Thoracic aorta (tissue), 2 donors: ENCODE results near the gene CEACAM8. TPM values are rescaled to one million over a fixed set of nuclear protein-coding genes. Genes with fewer than 3 reads are reported as not detected.
"Not testable (repeated sequence)": the region's sequence is repeated elsewhere in the genome, so short reads cannot be mapped to it uniquely, and the experiment has no call there.

Experiments used
- ATAC-seq: fragments of 150-250 bp; one replicate; pipeline ENCODE4 v1.8.0; 2017; ENCODE audit warnings: low read depth; ENCODE audit not compliant: insufficient number of reproducible peaks, low FRiP score
- DNase-seq: peaks from one replicate; pipeline ENCODE4 v3.0.0-alpha.2; 2020; ENCODE audit warnings: low spot score
- H3K27ac ChIP-seq, 2 donors: fragments of 200-600 bp; sonication (generic); 1 replicate in 1 of 2; 2 replicates in 1 of 2; pipeline ENCODE4 v1.5.1; 2016; ENCODE audit warnings: mild to moderate bottlenecking in 2 of 2, moderate library complexity in 2 of 2
- H3K27me3 ChIP-seq: fragments of 200-600 bp; sonication (generic); replicated peaks from 2 replicates; pipeline ENCODE4 v1.6.0; 2016; ENCODE audit warnings: mild to moderate bottlenecking; ENCODE audit not compliant: insufficient read depth
- H3K36me3 ChIP-seq: fragments of 200-600 bp; sonication (generic); one replicate; pipeline ENCODE4 v1.5.1; 2016
- H3K4me1 ChIP-seq, 2 donors: fragments of 200-600 bp; sonication (generic); 1 replicate in 1 of 2; 2 replicates in 1 of 2; pipeline versions ENCODE4 v1.5.1 to v1.6.0; 2016; ENCODE audit warnings: low read depth in 2 of 2, mild to moderate bottlenecking in 1 of 2; ENCODE audit not compliant: control insufficient read depth in 1 of 2
- H3K4me3 ChIP-seq: fragments of 200-600 bp; sonication (generic); 2 replicates; pipeline ENCODE4 v1.5.1; 2016; ENCODE audit warnings: mild to moderate bottlenecking
- H3K9me3 ChIP-seq: fragments of 200-600 bp; sonication (generic); 2 replicates; pipeline ENCODE4 v1.5.1; 2016
- CTCF ChIP-seq: fragments of 200-600 bp; sonication (generic); IDR thresholded peaks from one replicate; pipeline ENCODE4 v1.5.1; 2019; ENCODE audit warnings: antibody characterized with exemption
- total RNA-seq, 2 donors: library from RNA; depleted of rRNA; stranded (reverse); fragments of >200 nt; gene quantifications; one replicate each; pipeline versions ENCODE4 v1.1.0 to v1.2.3, GENCODE V29; 2016

The CEACAM8 gene
- not detected for total RNA-seq

- TF ChIP-seq CTCF, result no peak
- Histone ChIP-seq H3K36me3 (no peaks in the 10 kb centered on the region), H3K9me3 (no peaks in the 10 kb centered on the region), H3K27me3 (no peaks in the 10 kb centered on the region), H3K4me3 (no peak within 1 kb of the TSS), H3K4me1 (no peaks in the 10 kb centered on the region), H3K27ac (no peak within 1 kb of the TSS)
- DNase-seq (no peak), ATAC-seq (no peak)
Observed at GRCh38 chr19:42594617-42595489, at the start of gene CEACAM8. Gene CEACAM8 (minus strand): TSS chr19:42594924. CDS start chr19:42594828, 96 bp downstream.

DNA sequence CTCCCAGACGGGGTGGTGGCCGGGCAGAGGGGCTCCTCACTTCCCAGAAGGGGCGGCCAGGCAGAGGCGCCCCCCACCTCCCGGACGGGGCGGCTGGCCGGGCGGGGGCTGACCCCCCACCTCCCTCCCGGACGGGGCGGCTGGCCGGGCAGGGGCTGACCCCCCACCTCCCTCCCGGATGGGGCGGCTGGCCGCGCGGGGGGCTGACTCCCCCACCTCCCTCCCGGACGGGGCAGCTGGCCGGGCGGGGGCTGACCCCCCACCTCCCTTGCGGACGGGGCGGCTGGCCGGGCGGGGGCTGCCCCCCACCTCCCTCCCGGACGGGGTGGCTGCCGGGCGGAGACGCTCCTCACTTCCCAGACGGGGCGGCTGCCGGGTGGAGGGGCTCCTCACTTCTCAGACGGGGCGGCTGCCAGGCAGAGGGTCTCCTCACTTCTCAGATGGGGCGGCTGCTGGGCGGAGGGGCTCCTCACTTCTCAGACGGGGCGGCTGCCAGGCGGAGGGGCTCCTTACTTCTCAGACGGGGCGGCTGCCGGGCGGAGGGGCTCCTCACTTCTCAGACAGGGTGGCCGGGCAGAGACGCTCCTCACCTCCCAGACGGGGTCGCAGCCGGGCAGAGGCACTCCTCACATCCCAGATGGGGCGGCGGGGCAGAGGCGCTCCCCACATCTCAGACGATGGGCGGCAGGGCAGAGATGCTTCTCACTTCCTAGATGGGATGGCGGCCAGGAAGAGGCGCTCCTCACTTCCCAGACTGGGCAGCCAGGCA lies 44.8 kb upstream of the CEACAM8 start:
- H3K36me3 ChIP-seq, H3K27ac ChIP-seq, H3K4me3 ChIP-seq, H3K4me1 ChIP-seq, H3K27me3 ChIP-seq, H3K9me3 ChIP-seq, DNase-seq, ATAC-seq: not testable (repeated sequence)

GRCh38 chr19:42635233-42635539 lies 40.5 kb upstream of the CEACAM8 start:
- no peak for ATAC-seq
- Histone ChIP-seq H3K27ac (no peak overlapping the region), H3K27me3 (no peaks in the 10 kb centered on the region), H3K4me3 (no peak overlapping the region), H3K9me3 (no peaks in the 10 kb centered on the region), H3K4me1 (no peaks in the 10 kb centered on the region), H3K36me3 (no peaks in the 10 kb centered on the region)
- no peak for DNase-seq
- TF ChIP-seq CTCF, result no peak

GRCh38 chr19:42634409-42635232 lies 39.9 kb upstream of the CEACAM8 start:
- Histone ChIP-seq H3K36me3 (no peaks in the 10 kb centered on the region), H3K27ac (no peak overlapping the region), H3K4me3 (no peak overlapping the region), H3K4me1 (no peaks in the 10 kb centered on the region), H3K9me3 (no peaks in the 10 kb centered on the region), H3K27me3 (no peaks in the 10 kb centered on the region)
- no peak for ATAC-seq
- DNase-seq, result no peak
- TF ChIP-seq CTCF, result no peak

GRCh38 chr19:42629191-42629590 lies 34.5 kb upstream of the CEACAM8 start:
- H3K27me3 ChIP-seq, result no peaks in the 10 kb centered on the region
- no peaks in the 10 kb centered on the region for H3K4me1 ChIP-seq
- no peaks in the 10 kb centered on the region for H3K9me3 ChIP-seq
- no peak for TF ChIP-seq CTCF
- DNase-seq, result no peak
- ATAC-seq, result no peak
- H3K27ac ChIP-seq, result no peak overlapping the region
- no peaks in the 10 kb centered on the region for H3K36me3 ChIP-seq
- H3K4me3 ChIP-seq, result no peak overlapping the region
